SIG-M5 (cell line): ENCODE data around the gene CENPA.

Source experiments
- DNase-seq: peaks from one replicate; lab custom pipeline; 2025; lab: John Stamatoyannopoulos, UW

CENPA gene

GRCh38 chr2:26763019-26763418, 22.8 kb upstream of the CENPA start:
- no peak for DNase-seq

- no peak for DNase-seq
Observed at GRCh38 chr2:26764078-26764887, 21.6 kb upstream of the CENPA start, which contains the start of gene SLC35F6. Gene SLC35F6 (plus strand): TSS chr2:26764284. CDS start chr2:26764350, 66 bp downstream.

DNA sequence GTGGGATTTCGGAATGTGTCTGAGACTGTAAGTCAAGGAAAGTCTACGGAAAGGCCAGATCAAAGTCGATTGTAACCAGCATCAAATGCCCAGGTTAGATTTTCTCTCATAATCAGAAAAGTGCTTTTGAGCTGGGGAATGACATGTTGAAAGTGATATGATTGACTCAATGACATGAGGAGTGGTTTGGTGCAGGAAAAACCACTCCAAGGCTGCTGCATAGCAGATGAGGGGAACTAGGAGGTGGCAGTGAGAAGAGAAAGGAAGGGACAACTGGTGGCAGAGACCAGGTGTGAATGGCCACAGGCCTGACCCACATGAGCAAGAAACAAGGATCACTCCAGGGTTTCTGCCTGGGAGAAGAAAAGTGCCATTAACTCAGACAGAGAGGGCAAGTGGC, 20.9 kb upstream of the CENPA start:
- DNase-seq: no peak

DNA sequence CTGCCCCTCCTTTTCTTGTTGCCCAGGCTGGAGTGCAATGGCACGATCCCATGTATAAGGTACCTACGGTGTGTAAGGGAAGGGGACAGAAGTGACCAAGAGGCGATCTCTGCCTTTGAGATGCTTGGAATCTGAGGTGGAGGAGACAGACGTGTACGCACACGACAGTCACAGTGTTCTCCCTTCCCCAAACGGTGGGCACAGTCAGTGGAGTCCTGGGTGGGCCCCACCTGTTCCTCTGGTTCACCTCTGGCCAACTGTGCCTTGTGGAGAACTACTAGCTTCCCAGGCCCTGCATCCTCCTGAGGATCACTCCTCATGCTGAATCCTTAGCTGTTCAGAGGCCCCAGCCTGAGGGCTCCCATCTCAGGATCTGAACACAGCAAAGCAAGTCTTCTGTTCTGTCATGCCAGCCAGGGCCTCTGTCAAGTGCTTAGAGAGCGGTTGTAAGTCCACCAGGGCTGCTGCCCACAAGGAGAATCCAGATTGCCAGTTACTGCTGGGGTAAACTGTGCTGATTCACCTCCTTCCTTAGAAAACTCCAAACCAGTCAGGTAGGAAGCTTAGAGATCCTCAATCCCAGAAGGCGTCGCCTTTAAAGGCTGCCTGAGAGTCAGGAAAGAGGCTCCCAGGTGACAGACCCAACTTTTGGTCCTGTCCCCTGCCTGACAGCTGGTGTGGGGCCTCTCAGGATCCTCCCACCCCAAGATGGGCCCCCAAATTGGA, 20.2 kb upstream of the CENPA start:
- no peak for DNase-seq

GRCh38 chr2:26767129-26767528, 18.7 kb upstream of the CENPA start:
- no peak for DNase-seq

GRCh38 chr2:26767894-26768487, 17.9 kb upstream of the CENPA start:
- DNase-seq: no peak

DNA sequence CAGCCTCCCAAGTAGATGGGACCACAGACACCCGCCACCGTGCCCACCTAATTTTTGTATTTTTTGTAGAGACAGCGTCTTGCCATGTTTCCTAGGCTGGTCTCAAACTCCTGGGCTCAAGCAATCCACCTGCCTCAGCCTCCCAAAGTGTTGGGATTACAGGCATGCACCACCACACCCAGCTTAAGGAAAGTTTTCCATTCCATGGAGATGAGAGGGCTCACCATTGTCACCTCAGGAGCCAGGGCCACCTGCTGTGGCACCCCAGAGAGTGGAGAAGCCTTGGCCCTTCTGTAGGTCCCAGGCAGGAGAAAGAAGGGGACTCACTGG, 17.1 kb upstream of the CENPA start:
- no peak for DNase-seq

DNA sequence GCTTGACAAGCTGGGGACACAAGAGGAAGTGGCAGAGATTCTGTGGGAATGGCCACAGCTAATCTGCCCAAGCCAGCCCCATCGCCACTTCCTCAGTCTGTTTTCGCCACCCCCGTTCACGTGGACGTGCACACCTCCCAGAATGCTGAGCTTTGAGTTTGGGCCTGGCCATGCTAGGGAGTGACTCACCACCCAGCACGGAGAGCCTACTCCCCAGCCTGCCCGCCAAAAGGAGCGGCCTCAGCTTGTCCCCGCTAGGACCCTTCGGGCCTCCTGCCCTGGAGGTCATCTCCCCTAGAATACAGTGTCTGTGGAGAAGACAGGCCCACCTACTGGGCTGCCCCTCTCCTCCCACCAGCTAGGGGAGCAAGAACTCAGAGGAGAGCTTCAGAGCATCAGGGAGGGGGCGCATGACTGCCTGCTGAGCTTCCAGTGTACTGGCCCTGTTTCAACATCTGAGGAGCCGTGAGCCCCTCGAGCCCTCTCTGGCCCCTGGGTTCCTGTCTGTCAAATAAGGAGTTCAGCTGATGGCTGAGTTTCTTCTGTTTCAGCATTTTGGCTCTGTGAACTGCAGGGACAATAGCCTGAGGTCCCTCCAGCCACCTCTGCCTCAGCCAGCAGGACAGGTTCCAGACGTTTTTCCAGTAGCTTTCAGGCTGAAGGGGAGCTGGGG, 16.6 kb upstream of the CENPA start:
- peak; percentile 67 for DNase-seq

DNA sequence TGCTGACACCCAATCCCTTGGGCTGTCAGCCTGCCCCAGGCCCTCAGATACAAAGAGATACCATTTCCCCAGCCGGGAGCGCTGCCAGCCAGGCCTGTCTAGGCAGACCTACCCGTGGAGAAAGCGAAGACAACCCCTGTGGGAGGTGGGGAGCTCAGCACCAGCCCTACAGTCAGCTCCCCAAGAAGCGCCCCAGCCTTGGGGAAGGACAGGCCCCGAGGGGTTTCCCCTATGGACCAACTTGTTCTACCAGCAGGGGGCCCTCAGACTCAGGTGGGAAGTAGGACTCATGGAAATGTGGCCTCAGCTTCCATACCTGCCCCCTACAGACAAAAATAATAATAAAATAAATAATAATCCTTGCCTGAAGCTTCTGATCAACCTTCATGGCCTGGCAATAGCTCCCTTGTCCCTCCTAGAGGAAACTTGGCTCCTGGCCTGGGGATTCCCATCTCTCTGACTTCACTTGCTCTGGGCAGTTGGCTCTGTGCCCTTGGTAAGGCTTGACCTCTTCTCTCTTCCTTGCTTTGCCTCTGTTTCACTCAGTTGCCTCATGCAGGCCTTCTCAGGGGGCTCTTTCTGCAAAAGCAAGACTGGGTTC, 14.8 kb upstream of the CENPA start:
- DNase-seq: no peak

DNA sequence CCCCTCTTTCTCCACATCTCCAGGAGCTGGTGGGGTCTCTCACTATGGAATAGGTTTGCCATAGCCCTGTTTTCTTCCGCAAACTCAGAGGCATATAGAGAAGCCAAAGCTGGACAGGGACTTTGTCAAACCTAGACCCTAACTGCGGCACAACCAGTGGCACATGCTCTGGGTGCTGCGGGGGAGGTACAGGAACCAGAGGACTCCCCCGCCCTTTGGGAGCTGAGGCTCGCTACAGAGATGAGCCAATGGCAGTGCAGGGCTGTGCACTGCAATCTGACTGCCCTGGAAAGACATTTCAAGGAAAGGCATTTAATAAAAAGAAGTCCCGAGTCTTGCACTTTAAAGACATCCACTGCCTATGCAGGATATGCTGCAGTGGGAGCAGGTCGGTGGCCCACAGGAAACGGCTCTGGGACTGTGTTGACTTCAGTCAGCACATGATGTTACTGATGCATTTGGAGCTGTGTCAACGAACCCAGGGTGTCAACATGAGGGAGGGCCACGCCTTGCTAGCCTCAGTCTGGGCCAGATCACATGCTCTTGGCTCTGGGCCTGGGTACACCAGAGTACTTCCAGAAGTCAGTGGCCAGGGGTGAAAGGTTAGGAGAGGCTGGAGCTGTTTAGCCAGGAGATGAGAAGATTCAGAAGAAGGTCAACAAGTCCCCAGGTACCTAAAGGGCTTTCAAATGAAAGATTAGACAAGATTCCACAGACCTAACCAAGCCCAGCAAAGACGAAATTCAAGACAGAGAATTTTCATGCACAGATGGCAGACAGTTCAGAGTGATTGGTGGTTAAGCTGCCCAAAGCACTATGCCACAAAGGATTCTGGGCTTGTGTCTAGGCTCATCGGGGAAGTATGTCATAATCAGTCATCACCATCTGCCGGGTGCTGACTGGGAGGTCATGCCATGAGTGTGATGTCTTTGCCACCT, 13.5 kb upstream of the CENPA start:
- no peak for DNase-seq

GRCh38 chr2:26776195-26776800, 9.6 kb upstream of the CENPA start:
- no peak for DNase-seq

DNA sequence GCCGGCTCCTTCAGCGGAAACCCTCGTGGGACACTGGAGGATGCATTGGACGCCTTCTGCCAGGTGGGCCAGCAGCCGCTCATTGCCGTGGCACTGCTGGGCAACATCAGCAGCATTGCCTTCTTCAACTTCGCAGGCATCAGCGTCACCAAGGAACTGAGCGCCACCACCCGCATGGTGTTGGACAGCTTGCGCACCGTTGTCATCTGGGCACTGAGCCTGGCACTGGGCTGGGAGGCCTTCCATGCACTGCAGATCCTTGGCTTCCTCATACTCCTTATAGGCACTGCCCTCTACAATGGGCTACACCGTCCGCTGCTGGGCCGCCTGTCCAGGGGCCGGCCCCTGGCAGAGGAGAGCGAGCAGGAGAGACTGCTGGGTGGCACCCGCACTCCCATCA, 7.8 kb upstream of the CENPA start:
- no peak for DNase-seq

GRCh38 chr2:26778507-26778906, 7.3 kb upstream of the CENPA start:
- DNase-seq: no peak

- no peak for DNase-seq
Observed at GRCh38 chr2:26780203-26780760, 5.6 kb upstream of the CENPA start.

DNA sequence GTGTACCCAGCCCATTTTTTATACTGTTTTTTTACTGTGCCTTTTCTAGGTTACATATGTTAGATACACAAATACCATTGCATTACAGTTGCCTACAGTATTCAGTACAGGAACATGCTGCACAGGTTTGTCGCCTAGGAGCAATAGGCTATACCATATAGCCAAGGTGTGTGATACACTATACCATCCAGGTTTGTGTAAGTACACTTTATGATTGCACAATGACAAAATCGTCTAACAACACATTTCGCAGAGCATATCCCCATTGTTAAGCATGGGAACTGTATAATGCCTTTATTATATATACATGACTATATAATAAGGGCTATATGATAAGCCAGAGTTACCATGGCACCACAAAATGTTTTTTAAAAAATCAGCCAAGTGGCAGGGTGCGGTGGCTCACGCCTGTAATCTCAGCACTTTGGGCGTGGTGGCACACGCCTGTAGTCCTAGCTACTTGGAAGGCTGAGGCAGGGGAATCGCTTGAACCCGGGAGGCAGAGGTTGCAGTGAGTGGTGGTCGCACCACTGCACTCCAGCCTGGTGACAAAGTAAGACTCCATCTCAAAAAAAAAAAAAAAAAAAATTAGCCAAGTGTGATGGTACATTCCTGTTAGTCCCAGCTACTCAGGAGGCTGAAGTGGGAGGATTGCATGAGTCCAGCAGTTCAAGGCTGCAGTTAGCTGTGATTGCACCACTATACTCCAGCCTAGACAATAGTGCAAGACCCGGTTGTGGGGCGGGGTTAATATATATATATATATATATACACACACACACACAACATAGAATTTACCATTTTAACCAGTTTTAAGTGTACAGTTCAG, 2.8 kb upstream of the CENPA start:
- no peak for DNase-seq

DNA sequence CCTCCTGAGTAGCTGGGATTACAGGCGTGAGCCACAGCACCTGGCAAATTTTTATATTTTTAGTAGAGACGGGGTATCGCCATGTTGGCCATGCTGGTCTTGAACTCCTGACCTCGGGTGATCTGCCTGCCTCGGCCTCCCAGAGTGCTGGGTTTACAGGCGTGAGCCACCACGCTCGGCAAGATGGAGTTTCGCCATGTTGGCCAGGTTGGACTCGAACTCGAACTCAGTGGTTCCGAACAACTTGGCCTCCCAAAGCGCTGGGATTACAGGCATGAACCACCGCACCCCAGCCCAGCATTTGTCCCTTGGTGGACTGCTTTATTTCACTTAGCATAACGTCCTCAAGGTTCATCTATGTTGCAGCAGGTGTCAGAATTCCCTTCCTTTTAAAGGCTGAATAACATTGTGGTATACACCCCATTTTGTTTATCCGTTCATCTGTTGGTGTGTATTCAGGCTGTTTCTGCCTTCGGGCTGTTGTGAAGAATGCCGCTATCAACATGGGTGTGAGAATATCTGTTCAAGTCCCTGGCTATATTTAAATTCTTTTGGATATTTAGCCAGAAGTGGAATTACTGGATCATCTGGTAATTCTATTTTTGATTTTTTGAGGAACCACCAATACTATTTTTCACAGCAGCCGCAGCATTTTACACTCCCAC, 1.2 kb upstream of the CENPA start:
- no peak for DNase-seq

- DNase-seq: no peak
Observed at GRCh38 chr2:26786207-26787028, 562 bp downstream of the CENPA start.

DNA sequence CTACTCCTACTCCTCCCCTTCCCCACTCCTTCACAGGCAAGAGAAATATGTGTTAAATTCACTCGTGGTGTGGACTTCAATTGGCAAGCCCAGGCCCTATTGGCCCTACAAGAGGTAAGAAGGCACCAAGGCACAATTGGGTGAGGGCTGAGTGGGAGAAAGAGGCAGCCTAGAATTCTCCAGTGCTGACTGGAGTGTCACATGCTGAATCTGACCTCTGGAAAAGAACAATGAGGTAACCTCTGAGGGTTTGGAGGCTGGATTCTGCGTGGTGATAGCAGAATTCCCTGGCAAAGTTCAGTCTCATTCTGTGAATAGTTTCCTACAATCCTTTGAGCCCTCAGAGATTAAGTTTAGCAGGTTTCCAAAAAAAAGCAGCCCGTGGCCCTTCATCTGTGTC, 6.9 kb downstream of the CENPA start:
- DNase-seq: no peak
